Natural killer cell treated with Interleukin-12 subunit alpha and Interleukin-12 subunit beta and Interleukin-15 and Interleukin-18, amount 100 ng/mL, for 72 hours (primary cell): ENCODE data around the gene MBNL1. TPM values are rescaled to one million over a fixed set of nuclear protein-coding genes. Genes with fewer than 3 reads are reported as not detected.

Experiments used
- ATAC-seq, 2 donors: fragments of 150-1000 bp; cut with Tn5 transposase in 1 of 2; sonication (Bioruptor Pico), chemical (Tn5 transposase) in 1 of 2; 2 replicates each; pipeline ENCODE4 v1.10.0; 2021
- DNase-seq: peaks from one replicate; pipeline ENCODE4 v3.0.0; 2022; ENCODE audit warnings: low spot score
- H3K27ac Mint-ChIP-seq, 2 donors: 1 replicate in 1 of 2; 2 replicates in 1 of 2; pipeline ENCODE4 v1.8.0; 2022; ENCODE audit warnings: mixed read lengths in 2 of 2, mild to moderate bottlenecking in 1 of 2, moderate library complexity in 1 of 2
- H3K27me3 Mint-ChIP-seq, 2 donors: 1 replicate in 1 of 2; 2 replicates in 1 of 2; pipeline ENCODE4 v1.8.0; 2022; ENCODE audit warnings: mixed read lengths in 2 of 2
- H3K36me3 Mint-ChIP-seq: one replicate; pipeline ENCODE4 v1.8.0; 2022; ENCODE audit warnings: mixed read lengths
- H3K4me1 Mint-ChIP-seq, 2 donors: 1 replicate in 1 of 2; 2 replicates in 1 of 2; pipeline ENCODE4 v1.8.0; 2022; ENCODE audit warnings: low read depth in 2 of 2, mixed read lengths in 2 of 2, mild to moderate bottlenecking in 1 of 2
- H3K4me3 Mint-ChIP-seq: one replicate; pipeline ENCODE4 v1.8.0; 2022; ENCODE audit warnings: mixed read lengths
- H3K9me3 Mint-ChIP-seq: 2 replicates; pipeline ENCODE4 v1.8.0; 2022; ENCODE audit warnings: mixed read lengths
- total RNA-seq, 2 donors: library from RNA; stranded (reverse); gene quantifications; one replicate each; pipeline ENCODE4 v1.2.3, GENCODE V29; 2022

Gene MBNL1
- total RNA-seq, 2 donors from 2014 or later: 353 to 509 TPM

- no peaks in the 10 kb centered on the region for H3K9me3 Mint-ChIP-seq
- DNase-seq (no peak), ATAC-seq (no peak)
- H3K4me3 Mint-ChIP-seq: peak overlapping the region; percentile 89
- peak overlapping the region; percentile 85 to 94 for H3K27ac Mint-ChIP-seq
- peaks cover 65 to 82% of the 10 kb centered on the region in 2 donors for H3K4me1 Mint-ChIP-seq
- H3K27me3 Mint-ChIP-seq: no peaks in the 10 kb centered on the region
- H3K36me3 Mint-ChIP-seq: peaks cover 26% of the 10 kb centered on the region
These were observed 31.5 kb downstream of the MBNL1 start for GRCh38 chr3:152300029-152300731.

DNA sequence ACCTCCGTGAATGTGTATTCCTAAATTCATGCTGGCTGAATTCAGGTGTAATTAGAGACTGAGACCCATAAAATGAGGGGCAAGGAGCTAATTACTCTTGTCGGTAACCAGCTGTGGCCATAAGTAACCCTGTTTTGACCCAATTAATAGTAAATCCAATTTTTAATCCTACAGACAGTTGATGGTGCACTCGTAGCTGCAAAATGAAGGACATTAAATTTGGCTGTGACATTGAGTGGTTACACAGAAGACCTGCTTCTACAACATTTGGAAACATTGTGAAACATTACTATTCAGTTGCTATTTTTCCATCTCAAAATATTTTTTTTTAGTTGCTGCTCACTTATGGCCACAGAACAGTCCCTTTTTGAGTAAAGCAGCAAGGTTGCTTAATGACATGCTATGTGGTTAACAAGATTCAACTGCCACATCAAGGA lies 33.0 kb downstream of the MBNL1 start:
- Mint-ChIP-seq H3K9me3 (no peaks in the 10 kb centered on the region), H3K27ac (peak overlapping the region; percentile 85 to 94), H3K27me3 (no peaks in the 10 kb centered on the region), H3K4me3 (peak overlapping the region; percentile 65), H3K4me1 (peaks cover 62 to 81% of the 10 kb centered on the region in 2 donors), H3K36me3 (peaks cover 28% of the 10 kb centered on the region)
- ATAC-seq (peak; percentile 69 to 71), DNase-seq (no peak)

GRCh38 chr3:152302521-152303021 lies 33.8 kb downstream of the MBNL1 start:
- no peaks in the 10 kb centered on the region for H3K27me3 Mint-ChIP-seq
- peaks cover 59 to 82% of the 10 kb centered on the region in 2 donors for H3K4me1 Mint-ChIP-seq
- H3K4me3 Mint-ChIP-seq: peak overlapping the region; percentile 56
- peak overlapping the region; percentile 85 to 94 for H3K27ac Mint-ChIP-seq
- no peak for DNase-seq
- no peaks in the 10 kb centered on the region for H3K9me3 Mint-ChIP-seq
- peaks cover 28% of the 10 kb centered on the region for H3K36me3 Mint-ChIP-seq
- ATAC-seq: peak; percentile 62 to 66

GRCh38 chr3:152304160-152304559 lies 35.4 kb downstream of the MBNL1 start:
- H3K27me3 Mint-ChIP-seq: no peaks in the 10 kb centered on the region
- ATAC-seq (no peak), DNase-seq (no peak)
- H3K4me3 Mint-ChIP-seq: no peak overlapping the region
- H3K36me3 Mint-ChIP-seq: peaks cover 21% of the 10 kb centered on the region
- no peaks in the 10 kb centered on the region for H3K9me3 Mint-ChIP-seq
- peaks cover 64 to 86% of the 10 kb centered on the region in 2 donors for H3K4me1 Mint-ChIP-seq
- H3K27ac Mint-ChIP-seq: peak overlapping the region; percentile 85 to 94

GRCh38 chr3:152305075-152305474 lies 36.3 kb downstream of the MBNL1 start:
- Mint-ChIP-seq H3K27ac (peak overlapping the region; percentile 85 to 94), H3K4me3 (no peak overlapping the region), H3K27me3 (no peaks in the 10 kb centered on the region)

DNA sequence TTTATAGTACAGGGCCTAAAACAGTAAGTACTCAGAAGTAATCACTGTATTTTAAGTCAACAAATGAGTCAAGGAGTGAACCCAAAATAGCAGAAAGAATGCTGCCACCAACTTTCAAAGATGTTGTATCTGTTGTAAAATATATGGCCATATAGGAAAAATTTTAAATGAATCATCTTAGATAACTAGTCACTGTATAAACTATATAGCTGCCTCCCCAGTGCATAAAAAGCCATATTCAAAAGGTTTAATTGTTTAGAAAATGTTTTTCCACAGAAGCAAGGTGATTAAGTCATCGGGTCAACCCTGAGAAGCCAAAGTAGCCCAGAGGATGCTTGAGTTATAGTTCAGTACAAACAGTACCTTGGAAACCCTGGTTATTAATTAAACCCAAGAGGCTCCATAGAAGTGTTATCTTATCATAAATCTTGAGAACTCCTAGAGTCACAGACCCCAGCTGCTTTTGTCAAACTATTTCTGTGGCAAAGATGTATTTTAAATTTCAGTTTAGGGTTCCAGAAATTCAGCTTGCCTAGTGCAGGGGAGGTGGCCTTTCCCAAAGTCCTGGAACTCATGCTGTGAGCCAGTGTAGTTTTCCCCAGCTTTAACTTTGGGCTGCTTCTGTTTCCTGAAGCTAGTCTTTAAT lies 39.2 kb downstream of the MBNL1 start:
- H3K4me3 Mint-ChIP-seq: peak overlapping the region; percentile 32

More at GRCh38 chr3:152305075-152305474, 36.3 kb downstream of the MBNL1 start:
- DNase-seq: no peak
- peaks cover 12% of the 10 kb centered on the region for H3K36me3 Mint-ChIP-seq
- peaks cover 64 to 85% of the 10 kb centered on the region in 2 donors for H3K4me1 Mint-ChIP-seq
- no peaks in the 10 kb centered on the region for H3K9me3 Mint-ChIP-seq
- ATAC-seq: no peak

DNA sequence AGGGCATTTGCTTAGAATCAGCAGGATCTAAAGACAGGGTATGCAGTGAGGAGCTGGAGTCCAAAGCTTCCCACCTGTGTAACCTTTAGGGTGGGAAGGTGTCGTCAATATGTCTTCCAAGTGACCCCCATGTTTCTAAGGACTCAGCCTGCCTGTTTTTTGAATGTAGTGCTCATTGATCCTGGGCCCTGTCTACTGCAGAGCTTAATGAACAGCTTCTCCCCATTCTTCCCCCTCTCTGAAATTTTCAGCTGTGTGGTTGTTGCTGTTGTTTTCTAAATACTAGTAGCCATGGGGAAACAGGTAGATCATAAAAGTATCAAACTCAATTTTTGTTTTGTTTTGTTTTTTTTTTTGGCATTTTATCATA lies 39.7 kb downstream of the MBNL1 start:
- Mint-ChIP-seq H3K4me1 (peaks cover 50 to 66% of the 10 kb centered on the region in 2 donors), H3K9me3 (no peaks in the 10 kb centered on the region), H3K36me3 (peaks cover 7% of the 10 kb centered on the region), H3K4me3 (peak overlapping the region; percentile 32), H3K27ac (peak overlapping the region; percentile 85 to 86), H3K27me3 (no peaks in the 10 kb centered on the region)
- DNase-seq: no peak
- ATAC-seq: no peak

More for the DNA sequence above, 39.2 kb downstream of the MBNL1 start:
- H3K9me3 Mint-ChIP-seq: no peaks in the 10 kb centered on the region
- no peak for ATAC-seq
- peaks cover 53 to 66% of the 10 kb centered on the region in 2 donors for H3K4me1 Mint-ChIP-seq
- peak overlapping the region; percentile 85 to 86 for H3K27ac Mint-ChIP-seq
- H3K27me3 Mint-ChIP-seq: no peaks in the 10 kb centered on the region
- no peak for DNase-seq
- H3K36me3 Mint-ChIP-seq: peaks cover 7% of the 10 kb centered on the region

DNA sequence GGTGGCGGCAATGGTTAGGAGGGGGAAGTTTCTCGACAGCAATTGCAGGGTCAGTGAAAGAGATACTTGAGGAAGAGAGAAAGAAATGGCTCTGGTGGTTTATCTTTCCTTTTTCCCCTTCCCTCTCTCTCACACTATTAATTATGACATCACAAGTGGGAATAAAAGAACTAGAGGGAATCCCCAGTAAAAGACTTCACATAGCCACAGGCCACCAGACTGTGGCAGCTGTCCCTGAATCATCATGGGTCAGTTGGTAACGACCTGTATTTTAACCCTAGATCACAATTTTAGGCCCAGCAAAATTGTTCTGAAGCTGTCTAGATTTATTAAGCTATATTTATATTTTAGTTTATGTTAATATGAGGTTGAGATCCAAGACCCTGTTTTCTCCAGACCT lies 40.3 kb downstream of the MBNL1 start:
- DNase-seq (no peak), ATAC-seq (peak in 1 of 2 donors; percentile 60)
- Mint-ChIP-seq H3K4me1 (peaks cover 48 to 64% of the 10 kb centered on the region in 2 donors), H3K27ac (peak overlapping the region; percentile 85 to 86), H3K27me3 (no peaks in the 10 kb centered on the region), H3K9me3 (no peaks in the 10 kb centered on the region), H3K36me3 (peaks cover 7% of the 10 kb centered on the region), H3K4me3 (peak overlapping the region; percentile 68)

- peaks cover 54 to 63% of the 10 kb centered on the region in 2 donors for H3K4me1 Mint-ChIP-seq
- no peak for DNase-seq
- H3K27me3 Mint-ChIP-seq: no peaks in the 10 kb centered on the region
- H3K4me3 Mint-ChIP-seq: peak overlapping the region; percentile 68
- peak; percentile 88 to 98 for ATAC-seq
- H3K27ac Mint-ChIP-seq: peak overlapping the region; percentile 85 to 86
- H3K36me3 Mint-ChIP-seq: peaks cover 7% of the 10 kb centered on the region
- no peaks in the 10 kb centered on the region for H3K9me3 Mint-ChIP-seq
These were observed 41.0 kb downstream of the MBNL1 start for GRCh38 chr3:152309535-152310307.

DNA sequence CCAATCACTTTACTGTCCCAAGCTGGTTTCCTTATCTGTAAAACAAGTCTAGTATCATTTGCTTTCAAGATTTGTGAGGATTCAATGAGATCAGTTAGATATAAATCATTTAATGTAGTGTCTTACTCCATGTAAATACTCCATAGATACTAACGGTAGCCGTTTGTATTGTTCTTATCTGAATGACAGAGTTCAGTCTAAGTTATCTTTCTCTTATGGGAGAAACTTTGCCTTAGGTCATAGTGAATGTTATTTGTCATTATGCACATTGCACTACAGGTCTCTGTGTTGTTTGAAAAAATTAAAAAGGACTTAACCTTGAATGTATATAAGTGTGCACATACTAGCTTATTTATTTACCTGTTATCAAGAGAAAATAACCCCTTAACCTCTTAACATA lies 44.7 kb downstream of the MBNL1 start:
- Mint-ChIP-seq H3K4me3 (no peak overlapping the region), H3K36me3 (no peaks in the 10 kb centered on the region), H3K4me1 (peaks cover 46 to 64% of the 10 kb centered on the region in 2 donors), H3K27ac (peak overlapping the region; percentile 51 to 79), H3K27me3 (no peaks in the 10 kb centered on the region), H3K9me3 (no peaks in the 10 kb centered on the region)
- ATAC-seq (no peak), DNase-seq (no peak)

DNA sequence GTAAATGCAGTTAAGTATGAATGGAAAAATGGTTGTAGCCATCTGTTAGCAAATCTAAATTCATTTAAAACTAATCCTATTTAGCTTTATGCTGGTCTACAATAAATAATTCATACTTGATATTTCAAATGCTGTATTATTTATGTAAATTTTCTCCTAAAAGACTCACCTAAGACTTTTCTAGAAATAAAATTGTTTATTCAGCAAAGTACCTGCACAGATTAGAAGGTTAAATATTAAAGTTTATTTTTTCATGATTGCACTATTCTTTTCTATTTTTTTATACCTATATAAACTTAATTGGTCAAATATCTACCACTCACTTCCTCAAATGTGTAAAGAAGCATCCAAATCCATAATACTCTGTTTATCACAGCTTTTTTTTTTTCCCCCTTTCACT lies 45.2 kb downstream of the MBNL1 start:
- Mint-ChIP-seq H3K4me1 (peaks cover 45 to 64% of the 10 kb centered on the region in 2 donors), H3K27me3 (no peaks in the 10 kb centered on the region), H3K9me3 (no peaks in the 10 kb centered on the region), H3K36me3 (no peaks in the 10 kb centered on the region), H3K4me3 (no peak overlapping the region), H3K27ac (peak overlapping the region; percentile 31 to 79)
- no peak for ATAC-seq
- no peak for DNase-seq

- H3K9me3 Mint-ChIP-seq: no peaks in the 10 kb centered on the region
- peak overlapping the region; percentile 18 for H3K4me3 Mint-ChIP-seq
- peaks cover 42 to 65% of the 10 kb centered on the region in 2 donors for H3K4me1 Mint-ChIP-seq
- no peak for DNase-seq
- H3K36me3 Mint-ChIP-seq: peaks cover 2% of the 10 kb centered on the region
- H3K27ac Mint-ChIP-seq: peak overlapping the region; percentile 31 to 79
- no peaks in the 10 kb centered on the region for H3K27me3 Mint-ChIP-seq
- ATAC-seq: no peak
These were observed 46.1 kb downstream of the MBNL1 start for GRCh38 chr3:152314677-152315353.

- ATAC-seq (no peak), DNase-seq (no peak)
- Mint-ChIP-seq H3K4me1 (peaks cover 43 to 67% of the 10 kb centered on the region in 2 donors), H3K27ac (peak overlapping the region; percentile 79 to 91), H3K4me3 (peak overlapping the region; percentile 43), H3K27me3 (no peaks in the 10 kb centered on the region), H3K9me3 (no peaks in the 10 kb centered on the region), H3K36me3 (peaks cover 4% of the 10 kb centered on the region)
These were observed 46.9 kb downstream of the MBNL1 start for GRCh38 chr3:152315623-152316022.
